Prostate gland (tissue), 2 donors: Measurements from ENCODE around the gene ABLIM3. TPM values are rescaled to one million over a fixed set of nuclear protein-coding genes. Genes with fewer than 3 reads are reported as not detected.

ENCODE experiments used
- DNase-seq: peaks from one replicate; pipeline ENCODE4 v3.0.0-alpha.2; 2019; ENCODE audit warnings: low spot score
- H3K27ac ChIP-seq, 2 donors: fragments of 200-600 bp; sonication (generic); 2 replicates each; pipeline ENCODE4 v1.5.1; 2017 to 2019
- H3K27me3 ChIP-seq: fragments of 200-600 bp; sonication (generic); replicated peaks from 2 replicates; pipeline ENCODE4 v1.5.1; 2019; ENCODE audit not compliant: insufficient read depth
- H3K36me3 ChIP-seq, 2 donors: fragments of 200-600 bp; sonication (generic); 1 replicate in 1 of 2; 2 replicates in 1 of 2; pipeline versions ENCODE4 v1.5.1 to v1.8.1; 2017 to 2019
- H3K4me1 ChIP-seq: fragments of 200-600 bp; sonication (generic); replicated peaks from 2 replicates; pipeline ENCODE4 v1.5.1; 2019
- H3K4me3 ChIP-seq, 2 donors: fragments of 200-600 bp; sonication (generic); 2 replicates each; pipeline ENCODE4 v1.5.1; 2017 to 2019
- H3K9me3 ChIP-seq: fragments of 200-600 bp; sonication (generic); 2 replicates; pipeline ENCODE4 v1.5.1; 2017
- CTCF ChIP-seq, 4 experiments: fragments of 200-600 bp in 2 of 4; fragments of 450-650 bp in 2 of 4; sonication (generic) in 2 of 4; IDR thresholded peaks; 1 replicate in 3 of 4; 2 replicates in 1 of 4; pipeline ENCODE4 v1.5.1; 2016 to 2019; ENCODE audit warnings: antibody characterized with exemption in 4 of 4, mild to moderate bottlenecking in 2 of 4, moderate library complexity in 2 of 4
- POLR2A ChIP-seq: fragments of 450-650 bp; IDR thresholded peaks from one replicate; pipeline ENCODE4 v1.6.1; 2016; ENCODE audit warnings: antibody characterized with exemption, mild to moderate bottlenecking
- POLR2AphosphoS5 ChIP-seq: sonication (generic); formaldehyde crosslinking; IDR thresholded peaks from one replicate; pipeline ENCODE4 v1.6.1; 2017; ENCODE audit warnings: antibody characterized with exemption
- WGBS: methylation state at CpG from one replicate; pipeline ENCODE4 v1.1.5; 2018; 5-methylcytosine and 5-hydroxymethylcytosine counted together
- intact Hi-C: fragments of 100-400 bp; cut with DNase I; formaldehyde crosslinking; loops from one replicate; pipeline ENCODE4 v1.14.2; 2022
- total RNA-seq, 2 donors: library from RNA; depleted of rRNA; stranded (reverse); fragments of >200 nt; gene quantifications; one replicate each; pipeline ENCODE4 v1.1.0, GENCODE V29; 2016

ABLIM3 gene
- 10 to 100 TPM in 1 of 2 donors, 1 to 10 TPM in 1; 9.0 to 11.7 TPM for total RNA-seq

- no peaks in the 10 kb centered on the region for H3K9me3 ChIP-seq
- TF ChIP-seq CTCF (IDR thresholded peaks at IDR 0.05) (peak; percentile 88 to 92 (median 88)), POLR2AphosphoS5 (peak; percentile 6), POLR2A (no peak)
- WGBS: 5% methylated on average over 50 of the region's 54 CpGs
- peak; percentile 45 for DNase-seq
- peak within 1 kb of the TSS; percentile 62 to 65 for H3K4me3 ChIP-seq
- no peaks in the 10 kb centered on the region for H3K27me3 ChIP-seq
- peak within 1 kb of the TSS; percentile 31 to 39 for H3K27ac ChIP-seq
- no peaks in the 10 kb centered on the region for H3K4me1 ChIP-seq
- H3K36me3 ChIP-seq: no peaks in the 10 kb centered on the region
- intact Hi-C loops: loop anchor here (2.0 kb wide), 1 partner anchor 87 kb away; no protein-coding TSS in a partner anchor
Measured at GRCh38 chr5:149141224-149141956, at the start of gene ABLIM3. TSS of gene ABLIM3 (plus strand) at chr5:149141493. CDS start at chr5:149142096, 603 bp downstream.

- Histone ChIP-seq H3K4me1 (no peaks in the 10 kb centered on the region), H3K27me3 (no peaks in the 10 kb centered on the region), H3K36me3 (no peaks in the 10 kb centered on the region), H3K27ac (no peak overlapping the region), H3K4me3 (no peak overlapping the region), H3K9me3 (no peaks in the 10 kb centered on the region)
- WGBS: 43% methylated on average over 2 of the region's 2 CpGs
- DNase-seq: no peak
- intact Hi-C loops: no loop called here
- TF ChIP-seq POLR2AphosphoS5 (no peak), POLR2A (no peak), CTCF (IDR thresholded peaks at IDR 0.05) (no peak)
Measured at GRCh38 chr5:149093625-149094024, 47.7 kb upstream of the ABLIM3 start.

- no peak for TF ChIP-seq CTCF (IDR thresholded peaks at IDR 0.05)
- H3K4me1 ChIP-seq: no peaks in the 10 kb centered on the region
- H3K27me3 ChIP-seq: no peaks in the 10 kb centered on the region
- 79% methylated on average over 2 of the region's 2 CpGs for WGBS
- no peak overlapping the region for H3K27ac ChIP-seq
- H3K9me3 ChIP-seq: no peaks in the 10 kb centered on the region
- no peaks in the 10 kb centered on the region for H3K36me3 ChIP-seq
- DNase-seq: no peak
- H3K4me3 ChIP-seq: no peak overlapping the region
- intact Hi-C loops: no loop called here
Measured at GRCh38 chr5:149094996-149095395, 46.3 kb upstream of the ABLIM3 start.

GRCh38 chr5:149099920-149100319, 41.4 kb upstream of the ABLIM3 start:
- Histone ChIP-seq H3K27ac (no peak overlapping the region), H3K4me1 (no peaks in the 10 kb centered on the region), H3K27me3 (no peaks in the 10 kb centered on the region), H3K36me3 (no peaks in the 10 kb centered on the region), H3K4me3 (no peak overlapping the region), H3K9me3 (no peaks in the 10 kb centered on the region)
- TF ChIP-seq POLR2AphosphoS5 (no peak), CTCF (IDR thresholded peaks at IDR 0.05) (no peak)
- no peak for DNase-seq
- intact Hi-C loops: no loop called here

- no peaks in the 10 kb centered on the region for H3K36me3 ChIP-seq
- no peaks in the 10 kb centered on the region for H3K4me1 ChIP-seq
- TF ChIP-seq POLR2AphosphoS5 (no peak), POLR2A (no peak), CTCF (IDR thresholded peaks at IDR 0.05) (no peak)
- no peak overlapping the region for H3K27ac ChIP-seq
- no peak overlapping the region for H3K4me3 ChIP-seq
- no peaks in the 10 kb centered on the region for H3K9me3 ChIP-seq
- intact Hi-C loops: no loop called here
- DNase-seq: no peak
- no peaks in the 10 kb centered on the region for H3K27me3 ChIP-seq
Measured at GRCh38 chr5:149100331-149100730, 41.0 kb upstream of the ABLIM3 start.
